ENCODE data around the gene IKZF4. TPM values are rescaled to one million over a fixed set of nuclear protein-coding genes. Genes with fewer than 3 reads are reported as not detected.

The IKZF4 gene
- total and polyA plus RNA-seq, 2 donors from 2014 or later: 2.7 to 9.4 TPM

GRCh38 chr12:55972911-55973598, 47.8 kb upstream of the IKZF4 start:
- Histone ChIP-seq H3K36me3 (ENCODE audit: control insufficient read depth in 2 of 3, insufficient read depth in 3 of 3, low read length in 3 of 3) (peaks cover 0 to 2% (median 0%) of the 10 kb centered on the region in 3 donors), H3K27ac (ENCODE audit: low read depth in 2 of 2, low read length in 2 of 2) (peak overlapping the region; percentile 85 to 89), H3K9me3 (ENCODE audit: control insufficient read depth in 2 of 3, insufficient read depth in 1 of 3, low read length in 3 of 3) (no peaks in the 10 kb centered on the region), H3K27me3 (ENCODE audit: control insufficient read depth, insufficient read depth, low read length) (no peaks in the 10 kb centered on the region), H3K9ac (ENCODE audit: low read length in 3 of 3) (peak overlapping the region; percentile 51 to 96 (median 82)), H3K4me1 (ENCODE audit: control insufficient read depth in 2 of 3, insufficient read depth in 2 of 3, low read depth in 1 of 3, low read length in 3 of 3) (peaks cover 3 to 10% (median 6%) of the 10 kb centered on the region in 3 donors), H3K4me3 (ENCODE audit: low read length in 3 of 3) (peak overlapping the region; percentile 64 to 94 (median 77))
- no peak for TF ChIP-seq CTCF (IDR thresholded peaks at IDR 0.05; ENCODE audit: borderline replicate concordance, extremely low read depth, insufficient read depth)
- intact Hi-C loops (cut with DNase I): no loop called here
- DNase-seq (no peak), FAIRE-seq (no peak)

- FAIRE-seq: peak; percentile 99
- Histone ChIP-seq H3K9me3 (ENCODE audit: control insufficient read depth in 2 of 3, insufficient read depth in 1 of 3, low read length in 3 of 3) (no peaks in the 10 kb centered on the region), H3K27ac (ENCODE audit: low read depth in 2 of 2, low read length in 2 of 2) (peak within 1 kb of the TSS; percentile 88 to 92), H3K9ac (ENCODE audit: low read length in 3 of 3) (peak within 1 kb of the TSS; percentile 80 to 96 (median 82)), H3K36me3 (ENCODE audit: control insufficient read depth in 2 of 3, insufficient read depth in 3 of 3, low read length in 3 of 3) (peaks cover 0 to 2% (median 0%) of the 10 kb centered on the region in 3 donors), H3K4me3 (ENCODE audit: low read length in 3 of 3) (peak within 1 kb of the TSS; percentile 77 to 94 (median 85)), H3K27me3 (ENCODE audit: control insufficient read depth, insufficient read depth, low read length) (no peaks in the 10 kb centered on the region), H3K4me1 (ENCODE audit: control insufficient read depth in 2 of 3, insufficient read depth in 2 of 3, low read depth in 1 of 3, low read length in 3 of 3) (peaks cover 3 to 10% (median 6%) of the 10 kb centered on the region in 3 donors)
- peak; percentile 100 for DNase-seq
- intact Hi-C loops (cut with DNase I): no loop called here
- peak; percentile 20 for TF ChIP-seq CTCF (IDR thresholded peaks at IDR 0.05; ENCODE audit: borderline replicate concordance, extremely low read depth, insufficient read depth)
Measured at GRCh38 chr12:55973599-55974307, 47.1 kb upstream of the IKZF4 start, which contains the start of gene RAB5B. Gene RAB5B (plus strand): TSS chr12:55974078. CDS start chr12:55986961, 12,883 bp downstream.

- peaks cover 0 to 3% (median 2%) of the 10 kb centered on the region in 3 donors for H3K36me3 ChIP-seq (ENCODE audit: control insufficient read depth in 2 of 3, insufficient read depth in 3 of 3, low read length in 3 of 3)
- H3K4me3 ChIP-seq (ENCODE audit: low read length in 3 of 3): peak overlapping the region; percentile 74 to 94 (median 85)
- peak overlapping the region; percentile 75 to 94 (median 80) for H3K9ac ChIP-seq (ENCODE audit: low read length in 3 of 3)
- H3K27ac ChIP-seq (ENCODE audit: low read depth in 2 of 2, low read length in 2 of 2): peak overlapping the region; percentile 88 to 92
- no peaks in the 10 kb centered on the region for H3K9me3 ChIP-seq (ENCODE audit: control insufficient read depth in 2 of 3, insufficient read depth in 1 of 3, low read length in 3 of 3)
- H3K27me3 ChIP-seq (ENCODE audit: control insufficient read depth, insufficient read depth, low read length): no peaks in the 10 kb centered on the region
- intact Hi-C loops (cut with DNase I): no loop called here
- DNase-seq: peak in 3 of 5 donors; percentile 75 to 88 (median 77)
- no peak for TF ChIP-seq CTCF (IDR thresholded peaks at IDR 0.05; ENCODE audit: borderline replicate concordance, extremely low read depth, insufficient read depth)
- H3K4me1 ChIP-seq (ENCODE audit: control insufficient read depth in 2 of 3, insufficient read depth in 2 of 3, low read depth in 1 of 3, low read length in 3 of 3): peaks cover 3 to 10% (median 6%) of the 10 kb centered on the region in 3 donors
- no peak for FAIRE-seq
Measured at GRCh38 chr12:55974308-55974730, 46.5 kb upstream of the IKZF4 start.

All from kidney (tissue), 14 donors.